Esophagus (tissue), 2 donors: ENCODE results near the gene CDS2. TPM values are rescaled to one million over a fixed set of nuclear protein-coding genes. Genes with fewer than 3 reads are reported as not detected.

ENCODE experiments used
- H3K27ac ChIP-seq, 2 donors: one replicate each; pipeline ENCODE4 v1.5.1; 2013; ENCODE audit warnings: low read depth in 2 of 2, mild to moderate bottlenecking in 2 of 2, inconsistent platforms in 1 of 2, low read length in 1 of 2, moderate library complexity in 1 of 2
- H3K27me3 ChIP-seq, 2 donors: one replicate each; pipeline ENCODE4 v1.6.1; 2013; ENCODE audit warnings: low read length in 2 of 2, control low read depth in 1 of 2, mild to moderate bottlenecking in 1 of 2; ENCODE audit not compliant: insufficient read depth in 2 of 2, control insufficient read depth in 1 of 2
- H3K36me3 ChIP-seq, 2 donors: one replicate each; pipeline ENCODE4 v1.6.1; 2013; ENCODE audit warnings: low read length in 1 of 2; ENCODE audit not compliant: control insufficient read depth in 2 of 2, insufficient read depth in 2 of 2
- H3K4me1 ChIP-seq, 2 donors: one replicate each; pipeline ENCODE4 v1.6.1; 2013; ENCODE audit warnings: low read length in 1 of 2; ENCODE audit not compliant: control insufficient read depth in 2 of 2, insufficient read depth in 2 of 2
- H3K4me3 ChIP-seq, 2 donors: one replicate each; pipeline ENCODE4 v1.5.1; 2013; ENCODE audit warnings: low read length in 2 of 2, mild to moderate bottlenecking in 2 of 2, low read depth in 1 of 2, moderate library complexity in 1 of 2
- H3K9me3 ChIP-seq, 2 donors: one replicate each; pipeline ENCODE4 v1.6.1; 2013; ENCODE audit warnings: mild to moderate bottlenecking in 2 of 2, low read depth in 1 of 2, low read length in 1 of 2, moderate library complexity in 1 of 2; ENCODE audit not compliant: control insufficient read depth in 2 of 2, insufficient read depth in 1 of 2
- WGBS, 2 donors: extraction: QIAGEN DNeasy Blood & Tissue Kit; methylation state at CpG; one replicate each; pipeline ENCODE4 v1.1.7; 2013; 5-methylcytosine and 5-hydroxymethylcytosine counted together
- polyA plus RNA-seq, 2 donors: library from polyadenylated mRNA; stranded (reverse); fragments of 200-250 nt; gene quantifications; one replicate each; pipeline ENCODE4 v1.2.3, GENCODE V29; 2013
- donor health status: healthy with polysubstance abuse.
- donor health status: Bipolar disorder and iron deficiency.

Gene CDS2
- polyA plus RNA-seq, 2 donors: 5.1 to 7.3 TPM

DNA sequence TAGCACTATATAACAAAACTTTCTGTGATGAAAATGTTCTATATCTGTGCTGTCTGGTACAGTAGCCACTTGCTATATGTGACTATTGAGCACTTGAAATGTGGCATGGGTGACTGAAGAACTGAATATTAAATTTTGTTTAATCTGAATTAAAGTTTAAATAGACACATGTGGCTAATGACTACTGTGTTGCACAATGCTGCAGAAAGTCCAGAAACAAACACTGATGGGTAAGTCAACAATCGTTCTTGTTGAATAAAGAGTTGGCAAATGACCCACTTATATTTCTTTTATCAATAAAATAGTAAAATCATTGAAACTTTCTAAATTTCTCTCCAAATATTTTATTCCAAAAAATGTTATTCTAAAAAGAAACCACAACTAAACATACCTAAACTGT lies 108.2 kb downstream of the CDS2 start:
- Histone ChIP-seq H3K9me3 (no peaks in the 10 kb centered on the region), H3K36me3 (no peaks in the 10 kb centered on the region), H3K4me3 (no peak overlapping the region), H3K4me1 (no peaks in the 10 kb centered on the region), H3K27me3 (no peaks in the 10 kb centered on the region), H3K27ac (no peak overlapping the region)
- 50 to 54% methylated on average over 1 of the region's 1 CpG for WGBS, 2 donors

Other genes with a start within 250 kb of the CDS2 start
- gene SLC23A2, start 125.5 kb upstream of the CDS2 start, polyA plus RNA-seq: 1 to 10 TPM; 3.1 TPM
- 10 to 100 TPM; 40.0 to 55.9 TPM for gene TMEM230, start 13.9 kb upstream of the CDS2 start, polyA plus RNA-seq
- gene PCNA, start 7.0 kb upstream of the CDS2 start, polyA plus RNA-seq: 100 to 1,000 TPM in 1 of 2 donors, 10 to 100 TPM in 1; 61.2 to 143 TPM
- gene PROKR2, start 189.9 kb downstream of the CDS2 start, polyA plus RNA-seq: not detected